Esophagus muscularis mucosa (tissue), 4 donors: ENCODE data around the gene SSMEM1. TPM values are rescaled to one million over a fixed set of nuclear protein-coding genes. Genes with fewer than 3 reads are reported as not detected.
A peak's percentile ranks its signal among the peaks of the same experiment; 100 is the strongest.
"Not testable (repeated sequence)": the region's sequence is repeated elsewhere in the genome, so short reads cannot be mapped to it uniquely, and the experiment has no call there.

Experiments
- DNase-seq: peaks from one replicate; pipeline ENCODE4 v3.0.0-alpha.2; 2017; ENCODE audit errors: extremely low spot score
- H3K27ac ChIP-seq, 4 donors: fragments of 200-600 bp; sonication (generic); replicated peaks in 1 of 4; 1 replicate in 3 of 4; 2 replicates in 1 of 4; pipeline ENCODE4 v1.5.1; 2016 to 2019; ENCODE audit warnings: mild to moderate bottlenecking in 1 of 4
- H3K27me3 ChIP-seq, 4 donors: fragments of 200-600 bp; sonication (generic); one replicate each; pipeline versions ENCODE4 v1.5.1 to v1.6.0; 2016 to 2019
- H3K36me3 ChIP-seq, 4 donors: fragments of 200-600 bp; sonication (generic); one replicate each; pipeline ENCODE4 v1.5.1; 2016 to 2019
- H3K4me1 ChIP-seq, 4 donors: fragments of 200-600 bp; sonication (generic); one replicate each; pipeline ENCODE4 v1.5.1; 2016 to 2019
- H3K4me3 ChIP-seq, 4 donors: fragments of 200-600 bp; sonication (generic); 1 replicate in 2 of 4; 2 replicates in 2 of 4; pipeline ENCODE4 v1.5.1; 2016 to 2019; ENCODE audit warnings: mild to moderate bottlenecking in 4 of 4, moderate library complexity in 1 of 4
- H3K9me3 ChIP-seq, 4 donors: fragments of 200-600 bp; sonication (generic); 1 replicate in 3 of 4; 2 replicates in 1 of 4; pipeline ENCODE4 v1.5.1; 2016 to 2019
- EP300 ChIP-seq: sonication (generic); formaldehyde crosslinking; IDR thresholded peaks from one replicate; pipeline ENCODE4 v1.6.1; 2017; ENCODE audit warnings: antibody characterized with exemption
- POLR2A ChIP-seq: fragments of 450-650 bp; IDR thresholded peaks from one replicate; pipeline ENCODE4 v1.6.1; 2017; ENCODE audit warnings: antibody characterized with exemption, moderate library complexity, mild to moderate bottlenecking, low read depth
- POLR2AphosphoS5 ChIP-seq, 2 donors: sonication (generic); formaldehyde crosslinking; IDR thresholded peaks; one replicate each; pipeline ENCODE4 v1.6.1; 2017; ENCODE audit warnings: antibody characterized with exemption in 2 of 2
- WGBS: methylation state at CpG from one replicate; pipeline ENCODE4 v1.1.5; 2018; 5-methylcytosine and 5-hydroxymethylcytosine counted together
- intact Hi-C: fragments of 100-400 bp; cut with DNase I; formaldehyde crosslinking; loops from one replicate; pipeline ENCODE4 v1.15.1; 2023
- total RNA-seq, 4 donors: library from RNA; depleted of rRNA; stranded (reverse); fragments of >200 nt; gene quantifications; one replicate each; pipeline versions ENCODE4 v1.1.0 to v1.2.1, GENCODE V29; 2016
- TF ChIP-seq, protein P1 (sequence below), 3 experiments: fragments of 200-600 bp in 2 of 3; fragments of 450-650 bp in 1 of 3; sonication (generic) in 2 of 3; IDR thresholded peaks; one replicate each; pipeline ENCODE4 v1.5.1; 2017 to 2019; ENCODE audit warnings: antibody characterized with exemption in 3 of 3, mild to moderate bottlenecking in 2 of 3, moderate library complexity in 1 of 3

SSMEM1 gene
- total RNA-seq, 4 donors from 2014 or later, result not detected

DNA sequence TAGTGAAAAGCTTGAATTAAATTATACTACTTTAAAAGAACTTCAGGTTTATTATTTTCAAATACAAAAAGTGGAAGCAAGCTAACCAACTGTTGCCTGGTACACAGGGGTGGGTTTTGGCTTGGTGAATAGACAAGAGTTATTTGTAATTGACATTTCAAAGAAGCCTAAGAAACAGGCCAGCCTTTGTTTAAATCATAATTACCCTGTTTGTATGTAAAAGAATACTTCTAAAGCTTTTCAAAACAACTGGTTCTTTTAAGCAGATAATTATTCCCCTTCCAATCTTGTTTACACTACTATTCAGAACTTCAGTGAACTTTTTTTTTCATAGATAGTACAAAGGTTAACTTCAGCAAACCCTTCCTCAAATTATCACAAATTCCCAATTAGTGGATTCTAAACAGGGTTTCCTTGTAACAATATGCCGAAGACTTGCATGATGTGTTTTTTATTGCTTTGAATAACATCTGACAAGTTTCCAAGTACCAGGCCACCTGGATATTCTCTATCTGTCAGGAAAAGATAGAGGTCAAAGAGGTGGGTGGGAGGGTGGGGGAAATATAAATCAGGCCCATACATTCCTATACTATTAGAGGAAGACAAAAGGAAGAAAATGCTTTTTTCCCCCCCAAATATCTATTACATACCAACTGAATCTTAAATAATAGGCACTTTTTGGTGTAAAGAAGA is 20.4 kb downstream of the SSMEM1 start:
- Histone ChIP-seq H3K27ac (peak overlapping the region in 2 of 4 donors; percentile 6 to 14), H3K4me1 (peaks cover 4 to 26% (median 15%) of the 10 kb centered on the region in 4 donors), H3K36me3 (no peaks in the 10 kb centered on the region), H3K27me3 (no peaks in the 10 kb centered on the region), H3K4me3 (no peak overlapping the region), H3K9me3 (no peaks in the 10 kb centered on the region)
- TF ChIP-seq POLR2AphosphoS5 (IDR thresholded peaks at IDR 0.05) (no peak), POLR2A (no peak), EP300 (no peak)
- TF ChIP-seq, protein P1, sequence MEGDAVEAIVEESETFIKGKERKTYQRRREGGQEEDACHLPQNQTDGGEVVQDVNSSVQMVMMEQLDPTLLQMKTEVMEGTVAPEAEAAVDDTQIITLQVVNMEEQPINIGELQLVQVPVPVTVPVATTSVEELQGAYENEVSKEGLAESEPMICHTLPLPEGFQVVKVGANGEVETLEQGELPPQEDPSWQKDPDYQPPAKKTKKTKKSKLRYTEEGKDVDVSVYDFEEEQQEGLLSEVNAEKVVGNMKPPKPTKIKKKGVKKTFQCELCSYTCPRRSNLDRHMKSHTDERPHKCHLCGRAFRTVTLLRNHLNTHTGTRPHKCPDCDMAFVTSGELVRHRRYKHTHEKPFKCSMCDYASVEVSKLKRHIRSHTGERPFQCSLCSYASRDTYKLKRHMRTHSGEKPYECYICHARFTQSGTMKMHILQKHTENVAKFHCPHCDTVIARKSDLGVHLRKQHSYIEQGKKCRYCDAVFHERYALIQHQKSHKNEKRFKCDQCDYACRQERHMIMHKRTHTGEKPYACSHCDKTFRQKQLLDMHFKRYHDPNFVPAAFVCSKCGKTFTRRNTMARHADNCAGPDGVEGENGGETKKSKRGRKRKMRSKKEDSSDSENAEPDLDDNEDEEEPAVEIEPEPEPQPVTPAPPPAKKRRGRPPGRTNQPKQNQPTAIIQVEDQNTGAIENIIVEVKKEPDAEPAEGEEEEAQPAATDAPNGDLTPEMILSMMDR (IDR thresholded peaks at IDR 0.05), result no peak
- WGBS, result 22% methylated on average over 1 of the region's 1 CpG
- no peak for DNase-seq
- intact Hi-C loops, result no loop called here

DNA sequence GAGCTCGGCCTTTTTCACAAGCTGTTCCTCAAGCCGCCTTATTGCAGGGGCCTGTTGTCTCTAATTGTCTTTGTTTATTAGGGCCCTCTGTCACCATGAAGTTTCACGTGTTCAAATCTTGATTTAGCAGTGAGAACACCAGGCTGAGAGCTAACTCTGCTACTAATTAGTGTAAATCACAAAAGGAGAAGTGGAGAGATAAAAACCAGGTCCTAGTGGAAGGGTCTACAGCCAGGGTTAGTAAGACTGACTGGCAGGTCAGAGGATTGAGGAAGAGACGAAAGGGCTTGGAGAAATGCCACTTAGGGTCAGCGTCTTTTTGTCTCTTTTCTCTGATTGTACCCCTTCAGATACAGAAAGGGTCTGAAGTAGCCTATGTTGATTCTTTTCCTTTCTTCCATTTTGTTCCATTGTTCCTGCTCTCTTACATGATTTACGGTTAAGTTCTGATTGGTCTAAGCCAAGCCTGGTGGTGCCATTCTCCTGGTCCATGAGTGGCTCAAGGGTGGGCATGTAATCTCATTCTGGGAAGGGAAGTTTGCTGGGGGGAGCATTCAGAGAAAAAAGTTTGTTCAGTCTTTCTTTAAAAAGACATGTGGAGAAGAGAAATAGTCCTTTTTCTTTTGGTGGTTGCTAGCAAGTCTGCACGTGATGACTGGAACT is 21.3 kb downstream of the SSMEM1 start:
- TF ChIP-seq, protein P1 (IDR thresholded peaks at IDR 0.05), result no peak
- no peak for TF ChIP-seq POLR2AphosphoS5 (IDR thresholded peaks at IDR 0.05)
- no peak for TF ChIP-seq EP300
- no peak for TF ChIP-seq POLR2A

DNA sequence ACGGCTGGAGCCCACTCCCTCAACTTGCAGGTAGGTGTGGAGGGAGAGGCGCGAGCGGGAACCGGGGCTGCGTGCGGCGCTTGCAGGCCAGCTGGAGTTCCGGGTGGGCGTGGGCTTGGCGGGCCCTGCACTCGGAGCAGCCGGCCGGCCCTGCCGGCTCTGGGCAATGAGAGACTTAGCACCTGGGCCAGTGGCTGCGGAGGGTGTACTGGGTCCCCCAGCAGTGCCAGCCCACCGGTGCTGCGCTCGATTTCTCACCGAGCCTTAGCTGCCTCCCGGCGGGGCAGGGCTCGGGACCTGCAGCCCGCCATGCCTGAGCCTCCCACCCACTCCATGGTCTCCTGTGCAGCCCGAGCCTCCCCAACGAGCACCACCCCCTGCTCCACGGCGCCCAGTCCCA is 22.3 kb downstream of the SSMEM1 start:
- H3K4me3 ChIP-seq, intact Hi-C loops, H3K27me3 ChIP-seq, H3K27ac ChIP-seq, H3K36me3 ChIP-seq, DNase-seq, H3K9me3 ChIP-seq: not testable (repeated sequence)
- H3K4me1 ChIP-seq, result peaks cover 4 to 26% (median 15%) of the 10 kb centered on the region in 4 donors
- WGBS, result no CpG with 5 or more reads among the region's 28 CpGs

More for the DNA sequence above, 21.3 kb downstream of the SSMEM1 start:
- WGBS, result 69% methylated on average over 7 of the region's 7 CpGs
- Histone ChIP-seq H3K27me3 (no peaks in the 10 kb centered on the region), H3K27ac (no peak overlapping the region), H3K4me3 (no peak overlapping the region), H3K36me3 (no peaks in the 10 kb centered on the region), H3K9me3 (no peaks in the 10 kb centered on the region), H3K4me1 (peaks cover 4 to 26% (median 15%) of the 10 kb centered on the region in 4 donors)
- no peak for DNase-seq
- intact Hi-C loops, result no loop called here

DNA sequence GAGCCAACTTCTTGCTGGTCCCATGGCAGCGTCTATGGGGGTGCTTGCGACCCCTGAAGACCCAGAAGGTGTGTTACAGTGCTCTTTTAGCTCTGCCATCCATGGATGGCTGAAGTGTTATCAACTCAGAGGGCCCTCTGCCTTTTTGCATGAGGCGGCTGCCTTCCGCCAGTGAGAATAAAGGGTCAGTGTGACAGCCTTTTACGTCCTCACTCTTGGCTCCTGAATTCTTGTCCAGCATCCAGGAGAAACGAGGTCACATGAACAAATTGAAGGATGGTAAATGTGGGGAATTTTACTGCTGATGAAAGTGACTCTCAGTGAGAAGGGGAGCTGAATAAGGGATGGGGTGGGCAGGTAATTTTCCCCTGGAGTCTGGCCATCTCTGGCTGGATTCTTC is 24.1 kb downstream of the SSMEM1 start:
- Histone ChIP-seq H3K27me3 (no peaks in the 10 kb centered on the region), H3K9me3 (no peaks in the 10 kb centered on the region), H3K4me3 (no peak overlapping the region), H3K36me3 (no peaks in the 10 kb centered on the region), H3K4me1 (peaks cover 4 to 26% (median 15%) of the 10 kb centered on the region in 4 donors), H3K27ac (no peak overlapping the region)
- TF ChIP-seq POLR2A, result no peak
- TF ChIP-seq EP300, result no peak
- no peak for TF ChIP-seq POLR2AphosphoS5 (IDR thresholded peaks at IDR 0.05)
- TF ChIP-seq, protein P1 (IDR thresholded peaks at IDR 0.05), result no peak
- 76% methylated on average over 4 of the region's 6 CpGs for WGBS
- no peak for DNase-seq
- intact Hi-C loops, result no loop called here

DNA sequence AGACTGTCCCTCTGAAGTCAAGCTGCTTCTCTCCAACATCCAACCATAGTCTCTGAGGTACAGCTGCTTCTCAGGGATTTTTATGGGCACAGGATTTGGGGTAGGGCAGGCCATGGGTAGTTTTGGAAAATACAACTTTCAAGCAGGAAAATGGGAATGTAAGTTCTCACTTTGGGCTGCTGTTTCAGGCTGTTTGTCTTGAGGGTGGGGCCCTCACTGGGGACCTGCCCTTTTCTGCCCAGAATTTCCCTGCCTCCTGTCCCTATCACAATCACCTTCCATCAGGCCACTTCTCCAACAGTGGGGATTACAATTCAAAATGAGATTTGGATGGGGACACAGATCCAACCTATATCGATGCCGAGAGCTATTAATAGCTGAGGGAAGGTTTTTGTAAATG is 24.5 kb downstream of the SSMEM1 start:
- intact Hi-C loops, result no loop called here
- TF ChIP-seq POLR2A, result no peak
- TF ChIP-seq EP300, result no peak
- TF ChIP-seq, protein P1 (IDR thresholded peaks at IDR 0.05), result no peak
- no peak for TF ChIP-seq POLR2AphosphoS5 (IDR thresholded peaks at IDR 0.05)

More for the DNA sequence above, 24.5 kb downstream of the SSMEM1 start:
- Histone ChIP-seq H3K36me3 (no peaks in the 10 kb centered on the region), H3K4me3 (no peak overlapping the region), H3K4me1 (peaks cover 4 to 26% (median 15%) of the 10 kb centered on the region in 4 donors), H3K9me3 (no peaks in the 10 kb centered on the region), H3K27ac (no peak overlapping the region), H3K27me3 (no peaks in the 10 kb centered on the region)
- 82% methylated on average over 2 of the region's 2 CpGs for WGBS
- no peak for DNase-seq
